HG02642 (cell line): ENCODE measurements around the gene DCDC2C.

Experiments
- ATAC-seq: cut with Tn5 transposase; IDR thresholded peaks from one replicate; pipeline ENCODE4 v1.9.1; 2021; ENCODE audit warnings: mild to moderate bottlenecking; ENCODE audit not compliant: unreplicated experiment, poor library complexity

The DCDC2C gene

DNA sequence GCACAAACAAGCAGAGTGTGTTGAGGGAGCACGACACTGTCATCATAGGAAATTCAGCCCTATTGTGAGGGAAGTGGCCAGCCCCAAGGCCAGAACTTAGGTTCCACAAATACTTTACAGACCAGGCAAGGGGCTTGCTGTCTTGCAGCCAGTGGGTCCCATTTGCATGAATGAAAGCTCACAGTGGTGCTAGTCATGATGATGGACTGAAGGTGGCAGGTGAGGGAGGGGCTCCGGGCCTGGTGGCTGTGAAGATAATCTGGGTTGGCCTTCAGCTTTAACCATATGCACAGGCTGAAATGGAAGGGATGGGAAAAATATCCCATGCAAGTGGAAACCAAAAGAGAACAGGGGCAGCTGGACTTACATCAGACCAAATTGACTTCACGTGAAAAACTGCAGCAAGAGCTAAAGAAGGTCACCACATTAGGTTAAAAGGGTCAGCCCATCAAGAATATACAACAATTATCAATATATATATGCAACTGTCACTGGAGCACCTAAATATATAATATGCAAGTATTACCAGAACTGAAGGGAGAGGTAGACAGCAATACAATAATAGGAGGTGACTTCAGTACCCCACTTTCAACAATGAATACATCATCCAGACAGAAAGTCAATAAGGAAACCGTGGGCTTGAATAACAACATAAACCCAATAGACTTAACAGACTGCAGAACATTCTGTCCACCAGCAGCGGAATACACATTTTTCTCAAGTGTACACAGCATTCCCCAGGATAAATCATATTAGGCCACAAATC lies 39.6 kb downstream of the DCDC2C start:
- no peak for ATAC-seq

DNA sequence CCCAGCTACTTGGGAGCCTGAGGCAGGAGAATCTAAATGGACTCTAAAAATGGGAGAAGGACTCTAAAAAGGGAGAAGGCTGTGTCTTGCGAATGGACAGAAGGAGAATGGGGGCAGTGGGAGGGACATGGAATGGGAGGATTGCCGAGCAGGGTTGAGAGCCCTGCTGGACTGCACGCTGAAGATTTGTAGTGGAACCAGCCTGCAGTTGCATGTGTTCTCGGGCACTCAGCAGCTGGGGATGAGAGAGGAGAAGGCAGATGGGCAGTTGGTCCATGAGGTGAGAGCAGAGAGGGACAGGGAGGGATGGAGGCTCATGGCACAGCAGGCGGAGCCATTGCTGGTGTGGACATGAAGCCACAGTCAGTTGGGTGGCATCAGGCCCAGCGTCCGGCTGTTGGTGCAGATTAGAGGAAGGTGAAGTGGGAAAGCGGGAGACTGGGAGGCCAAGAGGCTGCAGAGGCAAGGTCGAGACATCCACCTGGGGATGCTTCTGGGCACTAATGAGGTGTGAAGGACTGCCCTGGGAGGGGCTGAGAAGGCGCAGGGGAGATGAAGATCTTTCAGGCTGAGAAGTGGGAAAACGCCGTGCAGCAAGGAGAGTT lies 40.7 kb downstream of the DCDC2C start:
- ATAC-seq: no peak

DNA sequence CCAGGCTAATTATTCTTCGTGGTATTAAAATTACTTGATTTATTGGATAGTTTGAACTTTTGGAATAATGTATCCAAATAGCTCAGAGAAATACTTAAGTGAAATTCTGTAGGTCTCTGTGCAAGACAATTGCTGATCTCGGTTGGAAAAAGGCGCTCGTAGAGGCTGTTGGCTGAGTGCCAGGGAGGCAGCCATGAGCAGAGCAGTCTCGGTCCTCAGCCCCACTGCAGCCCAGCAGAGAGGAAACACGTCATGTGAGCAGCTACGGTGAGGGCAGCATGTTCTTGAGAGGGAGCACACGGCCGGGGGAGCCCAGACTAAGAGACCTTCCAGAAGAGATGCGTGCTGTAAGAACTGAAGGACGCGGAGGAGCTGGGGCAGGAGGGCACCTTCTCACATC lies 42.5 kb downstream of the DCDC2C start:
- no peak for ATAC-seq

DNA sequence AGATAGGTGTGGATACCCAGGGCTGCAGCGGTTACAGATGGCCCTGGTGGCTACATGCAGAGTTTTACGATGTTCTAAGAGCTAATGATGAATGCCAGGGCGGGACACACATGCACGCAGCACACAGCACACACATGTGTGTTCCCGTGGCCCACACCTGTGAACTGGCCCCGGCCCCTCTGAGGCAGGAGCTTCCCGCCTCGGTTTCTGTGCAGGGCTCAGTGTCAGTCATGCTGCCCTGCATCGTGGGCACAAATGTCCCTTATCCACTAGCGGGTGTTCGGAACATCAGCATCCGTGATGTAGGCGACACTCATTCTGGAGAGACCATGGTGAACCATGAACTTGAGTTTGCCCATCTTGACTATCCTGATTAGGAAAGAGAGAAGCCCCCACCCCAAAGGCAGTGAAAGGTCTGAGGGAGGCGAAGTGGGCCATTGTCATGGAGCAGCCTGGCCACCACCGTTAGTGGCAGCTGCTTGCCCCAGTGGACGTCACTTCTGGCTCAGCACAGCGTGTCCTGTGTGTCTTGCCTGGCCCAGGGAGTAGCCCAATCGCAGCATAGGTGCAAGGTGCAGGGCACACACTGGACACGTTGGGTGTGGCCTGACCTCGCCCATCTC lies 43.8 kb downstream of the DCDC2C start:
- no peak for ATAC-seq

DNA sequence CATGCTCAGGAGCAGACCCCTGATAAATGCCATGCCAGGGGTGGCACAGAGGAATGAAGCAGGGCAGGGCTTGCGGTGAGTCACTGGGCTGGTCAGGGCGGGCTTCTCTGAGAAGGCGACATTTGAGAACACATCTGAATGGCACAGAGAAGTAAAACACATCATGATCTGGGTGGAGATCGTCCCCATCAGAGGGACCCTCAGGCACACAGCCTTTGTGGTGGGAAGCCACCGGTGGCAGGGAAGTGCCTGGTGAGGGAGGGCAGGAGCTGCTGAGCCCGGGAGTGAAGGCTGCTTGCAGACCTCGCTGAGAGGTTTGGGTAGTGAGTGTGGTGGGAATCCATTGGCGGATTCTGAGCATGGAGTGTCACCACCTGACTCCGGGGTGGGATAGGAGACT lies 44.5 kb downstream of the DCDC2C start:
- ATAC-seq: no peak

DNA sequence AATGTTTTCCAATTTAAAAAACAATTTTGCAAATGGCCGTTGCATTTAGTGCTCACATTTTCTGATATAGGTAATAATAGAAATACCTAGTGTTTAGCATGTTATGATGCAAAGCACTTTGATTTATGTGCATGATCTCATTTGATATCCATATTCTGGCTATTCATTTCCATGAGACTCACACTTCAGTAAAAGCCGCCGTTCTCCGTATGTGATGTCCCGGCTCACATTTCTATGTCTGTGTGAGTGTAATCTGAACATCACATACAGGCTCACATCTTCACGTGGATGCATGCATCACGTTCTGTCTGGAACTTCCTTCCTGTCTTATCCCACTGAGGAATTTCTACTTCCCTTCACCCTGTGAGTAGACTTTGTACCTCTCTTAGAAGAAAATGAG lies 45.8 kb downstream of the DCDC2C start:
- ATAC-seq: no peak

DNA sequence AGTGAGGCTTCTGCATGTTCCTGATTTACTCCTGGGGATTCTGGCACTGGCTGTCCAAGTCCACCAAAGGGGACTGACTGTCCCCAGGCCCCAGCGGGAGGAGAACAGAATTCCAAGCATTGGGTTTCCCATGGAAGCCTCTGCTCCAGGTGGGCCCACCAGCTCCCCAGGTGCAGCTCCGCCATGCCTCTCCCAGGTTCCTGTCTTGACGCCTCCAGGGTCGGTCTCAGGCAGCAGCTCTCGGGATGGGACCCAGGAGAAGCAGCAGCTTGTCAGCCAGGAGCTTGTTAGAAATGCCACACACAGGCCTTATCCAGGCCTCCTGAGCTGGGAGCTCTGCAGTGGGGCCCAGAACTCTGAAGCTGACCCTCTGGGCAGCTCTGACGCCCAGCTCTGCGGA lies 47.9 kb downstream of the DCDC2C start:
- ATAC-seq: no peak

DNA sequence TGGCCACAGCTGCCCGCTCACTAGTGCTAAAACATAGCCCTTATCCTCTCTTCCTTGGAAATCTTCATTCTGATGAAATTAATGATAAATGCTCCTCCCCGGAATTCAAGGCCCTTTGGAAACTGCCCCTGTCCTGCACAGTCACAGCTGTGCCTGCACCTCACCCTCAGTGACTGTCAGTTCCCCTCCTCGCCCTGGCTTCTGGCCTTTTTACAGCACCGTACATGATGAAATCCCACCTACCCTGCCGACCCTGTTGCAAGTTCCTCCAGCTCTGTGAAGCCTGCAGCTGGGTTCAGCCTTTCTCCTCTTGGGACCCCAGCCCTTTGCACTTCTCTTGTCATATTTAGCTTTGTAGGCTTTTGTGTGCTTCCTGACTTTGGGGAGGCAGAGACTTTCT lies 48.4 kb downstream of the DCDC2C start:
- ATAC-seq: no peak

DNA sequence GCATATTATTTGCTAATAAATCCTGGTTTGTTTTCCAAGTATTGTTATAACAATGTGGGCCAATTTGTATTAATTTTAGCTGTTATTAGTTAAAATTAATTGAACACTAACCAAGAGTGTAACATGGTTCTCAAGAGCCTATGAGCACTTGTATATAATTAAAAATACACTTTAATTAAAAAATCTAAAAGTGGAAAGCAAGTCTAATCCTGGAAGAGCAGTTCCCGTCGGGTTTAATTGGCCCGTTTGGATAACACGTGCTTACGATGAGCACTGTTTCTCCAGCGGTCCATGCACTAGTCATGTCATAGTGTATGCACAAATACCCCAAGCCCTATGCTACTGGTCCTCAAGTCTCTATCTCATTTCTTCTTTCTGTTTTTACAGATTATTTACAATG lies 49.0 kb downstream of the DCDC2C start:
- ATAC-seq: no peak

DNA sequence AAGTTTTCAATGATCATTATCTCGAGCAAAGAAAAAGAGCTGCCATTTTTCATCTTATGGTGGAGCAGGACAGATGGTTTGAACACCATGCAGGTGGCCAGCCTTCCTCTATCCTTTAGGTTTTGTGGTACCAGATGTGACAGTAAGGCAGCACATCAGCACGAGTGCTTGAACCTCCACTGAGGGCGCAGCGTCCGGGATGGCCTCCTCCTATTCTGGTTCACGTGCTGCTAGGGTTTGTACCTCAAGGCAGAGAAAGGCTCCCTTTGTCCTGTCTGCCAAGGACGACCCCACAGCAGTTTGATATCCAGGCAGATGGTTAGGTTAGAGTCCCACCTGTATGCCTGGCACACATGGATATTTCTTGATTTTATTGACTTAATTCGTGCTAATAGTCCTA lies 50.2 kb downstream of the DCDC2C start:
- ATAC-seq: no peak

DNA sequence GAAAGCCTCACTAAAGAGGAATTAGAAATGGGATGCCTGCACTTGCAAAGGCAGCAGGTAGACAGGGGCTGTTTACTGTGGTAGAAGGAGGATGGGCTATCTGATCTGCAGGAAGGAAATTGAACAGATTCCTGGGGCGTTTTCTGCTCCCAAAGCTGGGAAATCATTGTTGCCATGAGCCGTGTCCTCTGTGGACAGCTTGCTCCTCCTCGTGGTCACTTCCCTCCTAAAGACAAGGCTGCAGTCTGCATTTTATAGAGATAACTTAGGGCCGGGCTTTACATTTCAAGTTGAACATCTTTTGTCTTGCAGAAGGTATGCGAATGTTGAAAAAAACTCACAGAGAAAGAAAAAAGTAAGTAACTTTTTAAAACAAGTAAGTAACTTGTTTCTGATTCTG lies 50.9 kb downstream of the DCDC2C start:
- ATAC-seq: no peak

DNA sequence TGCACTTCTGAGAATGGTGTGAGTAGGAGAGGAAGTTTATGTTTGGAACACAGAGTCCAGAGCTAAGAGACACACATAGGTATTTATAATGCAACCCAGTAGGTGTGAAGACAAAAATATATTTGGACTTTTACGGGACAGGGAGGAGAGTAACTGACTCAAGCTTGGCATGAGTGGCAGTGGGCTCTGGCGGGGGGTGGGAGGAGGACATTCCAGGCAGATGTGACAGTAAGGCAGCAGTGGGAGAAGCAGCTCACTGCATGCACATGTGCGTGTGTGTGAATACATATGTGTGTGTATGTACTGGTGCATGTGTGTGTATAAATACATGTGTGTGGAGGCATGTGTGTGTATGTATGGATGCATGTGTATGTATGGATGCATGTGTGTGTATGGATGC lies 51.4 kb downstream of the DCDC2C start:
- no peak for ATAC-seq

DNA sequence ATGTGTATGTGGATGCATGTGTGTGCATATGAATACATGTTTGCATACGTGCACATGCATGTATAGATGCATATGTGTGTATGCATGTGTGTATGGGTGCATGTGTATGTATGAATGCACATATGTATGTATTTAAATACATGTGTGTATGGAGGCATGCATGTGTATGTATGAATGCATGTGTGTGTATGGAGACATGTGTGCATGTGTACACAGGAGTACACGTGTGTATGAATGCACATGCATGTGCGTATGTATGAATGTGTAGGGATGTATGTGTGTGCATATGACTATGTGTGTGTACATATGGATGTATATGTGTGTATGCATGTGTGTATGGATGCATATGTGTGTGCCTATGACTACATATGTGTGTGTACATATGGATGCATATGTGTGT lies 51.9 kb downstream of the DCDC2C start:
- ATAC-seq: no peak

DNA sequence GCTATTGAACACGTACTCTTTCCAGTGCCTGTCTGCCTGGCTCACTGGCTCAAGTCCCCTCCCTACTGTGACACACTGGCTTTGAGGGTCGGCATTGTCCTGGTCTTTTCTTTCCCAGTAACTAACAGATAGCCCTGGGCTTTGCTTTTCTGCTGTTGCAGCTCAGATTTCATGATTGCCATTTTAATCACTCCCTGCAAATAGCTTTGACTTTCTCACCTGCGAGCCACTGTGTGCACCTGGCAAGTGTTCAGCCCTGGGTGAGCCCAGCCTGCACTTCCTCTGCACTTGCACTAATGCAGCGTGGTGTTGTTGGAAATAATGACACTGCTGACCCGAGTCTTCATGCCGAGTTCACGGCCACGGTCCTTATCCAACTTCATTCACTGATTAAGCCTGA lies 52.9 kb downstream of the DCDC2C start:
- no peak for ATAC-seq

DNA sequence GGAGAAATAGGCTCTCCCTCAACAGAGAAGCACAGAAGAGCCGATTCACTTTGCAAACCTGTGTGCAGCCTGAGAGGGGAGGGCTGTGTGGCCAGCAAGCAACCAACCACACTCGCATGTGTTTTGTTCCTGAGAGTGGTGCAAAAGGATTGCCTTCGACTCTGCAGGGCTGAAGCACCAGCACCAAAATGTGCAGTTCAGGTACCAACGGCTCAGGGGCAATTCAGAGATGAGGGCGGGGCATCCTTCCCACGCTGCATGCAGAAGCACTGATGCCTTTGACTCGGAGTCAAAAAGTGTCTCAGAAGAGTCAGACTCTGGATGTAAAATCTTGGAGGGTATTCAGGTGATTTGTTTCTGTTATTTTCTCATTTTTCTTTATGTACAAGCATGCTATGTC lies 55.5 kb downstream of the DCDC2C start:
- no peak for ATAC-seq

DNA sequence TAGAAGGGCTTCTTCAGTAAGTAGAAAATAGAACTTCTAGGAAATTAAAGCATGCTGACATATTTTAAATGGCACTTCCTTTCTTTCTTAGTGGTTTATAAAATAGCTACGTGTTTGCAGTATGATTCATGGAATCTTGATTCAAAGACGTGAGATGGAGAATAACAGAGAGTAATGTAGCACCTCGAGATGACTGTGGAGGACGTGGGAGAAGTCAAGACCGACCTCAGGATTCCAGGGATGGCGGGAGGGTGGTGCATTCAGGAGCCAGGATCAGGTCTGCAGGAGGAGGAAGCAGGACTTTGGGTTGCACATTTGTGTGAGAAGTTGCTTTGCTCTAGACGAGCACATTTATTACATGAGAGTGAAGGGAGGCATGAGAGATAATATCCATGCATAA lies 56.0 kb downstream of the DCDC2C start:
- ATAC-seq: no peak

DNA sequence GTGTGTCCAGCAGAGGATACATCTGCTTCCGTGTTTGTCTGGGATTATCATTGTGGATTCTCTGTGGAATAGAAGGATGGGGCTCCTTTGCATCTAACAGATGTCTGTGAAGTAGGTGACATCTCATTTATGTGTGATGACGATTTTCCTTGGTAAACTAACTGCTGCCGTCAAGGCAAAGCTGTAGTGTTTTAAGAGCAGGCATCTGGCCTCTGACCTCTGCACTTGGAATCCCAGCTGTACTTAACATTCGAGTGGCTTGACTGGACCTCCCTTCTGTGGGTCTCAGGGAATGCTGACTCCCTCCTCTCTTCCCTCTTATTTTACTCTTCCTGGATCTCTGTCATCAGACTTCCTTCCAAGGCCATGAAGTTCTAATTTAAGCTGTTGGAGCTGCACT lies 56.4 kb downstream of the DCDC2C start:
- ATAC-seq: no peak

DNA sequence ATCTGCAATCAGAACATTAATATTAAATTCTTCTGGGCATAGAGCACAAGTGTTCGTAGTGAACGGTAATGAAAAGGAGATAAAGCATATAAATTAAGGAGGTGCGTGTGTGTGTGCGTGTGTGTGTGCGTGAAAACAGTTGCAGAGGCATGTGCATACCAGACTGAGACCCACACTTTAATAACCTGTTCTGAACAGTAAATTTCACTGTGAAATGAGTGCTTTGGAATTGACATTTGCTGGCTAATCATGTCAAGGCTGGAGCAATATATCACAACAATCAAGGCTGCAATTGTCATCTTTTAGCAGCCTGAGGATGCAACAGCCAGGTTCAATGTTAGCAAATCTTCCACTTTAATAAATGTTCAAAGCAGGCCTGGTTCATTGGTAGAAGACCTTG lies 57.9 kb downstream of the DCDC2C start:
- ATAC-seq: no peak

DNA sequence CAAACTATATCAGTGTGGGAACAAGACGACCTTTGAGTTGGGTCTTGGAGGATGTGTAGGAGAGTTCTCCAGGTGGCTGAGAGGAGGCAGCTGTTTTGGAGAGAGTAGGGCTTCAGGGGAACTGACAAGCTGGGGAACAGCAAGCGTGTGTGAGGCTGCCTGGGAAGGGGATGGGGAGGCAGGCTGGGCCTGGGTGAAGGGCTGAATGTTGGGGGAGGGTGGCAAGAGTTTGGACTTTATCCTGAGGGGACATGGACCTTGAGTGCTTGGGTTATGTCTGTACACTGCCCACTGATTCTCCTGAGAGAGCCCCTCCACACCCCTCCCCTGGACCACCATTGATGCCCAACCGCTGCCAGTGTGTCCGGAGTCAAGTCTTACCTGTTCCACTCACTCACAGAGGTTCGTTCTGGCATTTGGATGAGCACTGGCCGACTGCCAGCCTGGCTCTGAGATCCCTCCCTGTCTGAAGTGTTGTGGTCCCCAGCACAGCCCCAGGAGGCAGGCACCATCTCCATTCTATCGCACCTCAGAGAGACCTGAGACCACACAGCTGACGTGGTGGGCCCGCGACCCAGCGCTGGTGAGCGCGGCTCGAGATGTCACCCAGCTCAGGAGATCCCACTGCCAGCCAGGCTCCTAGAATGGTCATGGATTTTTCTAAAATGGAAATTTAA lies 59.5 kb downstream of the DCDC2C start:
- ATAC-seq: no peak

DNA sequence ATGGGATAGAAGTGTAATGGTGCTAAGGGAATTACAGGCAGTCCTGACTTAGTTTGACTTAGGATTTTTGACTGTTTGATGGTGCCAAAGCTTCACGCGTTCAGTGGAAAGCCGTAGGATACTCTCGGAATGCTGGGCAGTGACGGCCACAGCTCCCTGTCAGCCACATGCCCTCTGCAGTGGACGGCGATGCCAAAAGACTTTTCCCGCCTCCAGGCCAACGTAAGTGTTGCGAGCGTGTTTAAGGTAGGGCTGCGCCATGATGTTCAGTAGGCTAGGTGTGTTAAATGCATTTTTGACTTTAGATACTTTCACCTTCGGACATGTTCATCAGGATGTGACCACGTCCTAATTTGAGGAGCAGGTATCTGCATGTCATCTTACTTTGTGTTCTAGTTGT lies 63.4 kb downstream of the DCDC2C start:
- no peak for ATAC-seq

DNA sequence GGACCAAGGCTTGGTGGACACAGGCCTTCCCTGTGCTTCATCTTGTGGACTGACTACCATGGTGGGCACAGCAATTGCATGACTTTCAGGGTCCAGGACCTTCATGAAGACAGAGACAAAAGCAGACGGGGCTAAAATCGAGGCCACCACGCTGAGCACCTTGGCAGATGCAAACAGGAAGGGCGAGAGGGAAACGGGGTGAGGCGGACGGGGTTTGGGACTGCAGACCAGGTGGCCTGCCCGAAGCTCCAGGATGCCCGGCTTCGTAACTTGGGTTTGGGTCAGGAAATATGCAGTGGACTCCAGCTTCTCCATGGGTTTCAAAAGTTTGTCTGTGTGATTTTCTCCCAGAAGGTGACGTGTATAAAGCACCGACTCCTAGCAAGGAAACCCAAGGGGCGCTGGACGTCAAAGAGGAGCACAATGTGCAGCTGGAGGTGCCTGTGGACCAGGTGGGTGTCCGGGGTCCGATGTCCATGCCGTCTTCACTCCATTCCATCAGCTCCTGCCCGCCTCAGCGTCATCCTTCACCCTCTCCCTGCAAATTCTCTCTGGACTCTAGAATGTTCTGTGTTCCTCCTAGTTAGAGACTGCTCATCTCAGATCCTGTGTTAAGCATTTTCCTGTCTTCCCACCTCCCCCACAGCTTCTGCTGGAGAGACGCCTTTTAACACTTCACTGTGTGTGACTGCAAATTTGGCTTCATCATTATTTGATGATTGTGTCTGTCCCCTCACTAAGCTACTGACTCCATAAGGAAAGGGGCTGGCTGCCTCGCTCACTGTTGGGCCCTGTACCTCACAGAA lies 65.8 kb downstream of the DCDC2C start:
- no peak for ATAC-seq
